ENCODE measurements around the gene DHX57. TPM values are rescaled to one million over a fixed set of nuclear protein-coding genes. Genes with fewer than 3 reads are reported as not detected.

DHX57 gene
- total and polyA plus RNA-seq, 7 donors, result 1.6 to 17.3 (median 11.3) TPM

- no peak for DNase-seq
- no peaks in the 10 kb centered on the region for H3K27me3 ChIP-seq
- H3K9me3 ChIP-seq, result no peaks in the 10 kb centered on the region
- no peaks in the 10 kb centered on the region for H3K36me3 ChIP-seq
- no peak overlapping the region for H3K27ac ChIP-seq
- H3K4me3 ChIP-seq, result no peak overlapping the region
- TF ChIP-seq, protein P1, sequence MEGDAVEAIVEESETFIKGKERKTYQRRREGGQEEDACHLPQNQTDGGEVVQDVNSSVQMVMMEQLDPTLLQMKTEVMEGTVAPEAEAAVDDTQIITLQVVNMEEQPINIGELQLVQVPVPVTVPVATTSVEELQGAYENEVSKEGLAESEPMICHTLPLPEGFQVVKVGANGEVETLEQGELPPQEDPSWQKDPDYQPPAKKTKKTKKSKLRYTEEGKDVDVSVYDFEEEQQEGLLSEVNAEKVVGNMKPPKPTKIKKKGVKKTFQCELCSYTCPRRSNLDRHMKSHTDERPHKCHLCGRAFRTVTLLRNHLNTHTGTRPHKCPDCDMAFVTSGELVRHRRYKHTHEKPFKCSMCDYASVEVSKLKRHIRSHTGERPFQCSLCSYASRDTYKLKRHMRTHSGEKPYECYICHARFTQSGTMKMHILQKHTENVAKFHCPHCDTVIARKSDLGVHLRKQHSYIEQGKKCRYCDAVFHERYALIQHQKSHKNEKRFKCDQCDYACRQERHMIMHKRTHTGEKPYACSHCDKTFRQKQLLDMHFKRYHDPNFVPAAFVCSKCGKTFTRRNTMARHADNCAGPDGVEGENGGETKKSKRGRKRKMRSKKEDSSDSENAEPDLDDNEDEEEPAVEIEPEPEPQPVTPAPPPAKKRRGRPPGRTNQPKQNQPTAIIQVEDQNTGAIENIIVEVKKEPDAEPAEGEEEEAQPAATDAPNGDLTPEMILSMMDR (IDR thresholded peaks at IDR 0.05), result no peak
- TF ChIP-seq EP300 (IDR thresholded peaks at IDR 0.05), result no peak
- TF ChIP-seq POLR2AphosphoS5 (IDR thresholded peaks at IDR 0.05), result no peak
- TF ChIP-seq POLR2A (IDR thresholded peaks at IDR 0.05), result no peak
- WGBS, 2 donors, result 92 to 93% methylated on average over 6 of the region's 6 CpGs
- intact Hi-C loops (cut with DNase I), result no loop called here
- no peaks in the 10 kb centered on the region for H3K4me1 ChIP-seq
Measured at GRCh38 chr2:38788306-38788705, 87.4 kb downstream of the DHX57 start.

GRCh38 chr2:38783586-38783985 lies 92.1 kb downstream of the DHX57 start:
- Histone ChIP-seq H3K36me3 (peaks cover 2 to 19% (median 7%) of the 10 kb centered on the region in 4 donors), H3K4me1 (peaks cover 0 to 8% (median 7%) of the 10 kb centered on the region in 4 donors), H3K27me3 (no peaks in the 10 kb centered on the region), H3K4me3 (no peak overlapping the region), H3K9me3 (no peaks in the 10 kb centered on the region), H3K27ac (no peak overlapping the region)
- intact Hi-C loops (cut with DNase I), result no loop called here
- DNase-seq, result no peak
- TF ChIP-seq POLR2AphosphoS5 (IDR thresholded peaks at IDR 0.05) (no peak), POLR2A (IDR thresholded peaks at IDR 0.05) (no peak), EP300 (IDR thresholded peaks at IDR 0.05) (no peak)
- TF ChIP-seq, protein P1 (IDR thresholded peaks at IDR 0.05), result no peak

DNA sequence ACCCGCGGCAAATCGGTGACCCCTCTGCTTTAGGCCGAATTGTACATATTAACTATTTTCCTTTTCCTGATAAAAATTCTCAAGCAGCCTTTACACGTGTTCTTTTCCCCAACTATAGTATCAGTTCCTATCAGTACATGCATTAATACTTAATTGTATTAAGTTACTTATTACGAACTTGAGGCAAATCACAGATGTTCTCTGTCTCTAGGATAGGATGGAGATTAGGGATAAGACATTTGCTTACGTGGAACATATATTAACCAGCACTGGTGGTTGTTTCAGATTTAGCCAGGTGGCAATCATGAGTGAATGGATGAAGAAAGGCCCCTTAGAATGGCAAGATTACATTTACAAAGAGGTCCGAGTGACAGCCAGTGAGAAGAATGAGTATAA lies 97.0 kb downstream of the DHX57 start:
- peak overlapping the region; percentile 73 to 80 (median 78) for H3K27ac ChIP-seq
- H3K4me3 ChIP-seq, result peak overlapping the region; percentile 57 to 66 (median 60)
- H3K9me3 ChIP-seq, result no peaks in the 10 kb centered on the region
- TF ChIP-seq EP300 (IDR thresholded peaks at IDR 0.05) (no peak), POLR2A (IDR thresholded peaks at IDR 0.05) (no peak), POLR2AphosphoS5 (IDR thresholded peaks at IDR 0.05) (no peak)
- TF ChIP-seq, protein P1 (IDR thresholded peaks at IDR 0.05), result no peak
- no peak for DNase-seq
- H3K36me3 ChIP-seq, result peaks cover 2 to 19% (median 7%) of the 10 kb centered on the region in 4 donors
- H3K4me1 ChIP-seq, result peaks cover 0 to 11% (median 8%) of the 10 kb centered on the region in 4 donors
- 13 to 20% methylated on average over 8 of the region's 8 CpGs for WGBS, 2 donors
- intact Hi-C loops (cut with DNase I), result loop anchor here (2.0 kb wide), 1 partner anchor 28 kb away; the partner anchor contains the start of gene SRSF7
- no peaks in the 10 kb centered on the region for H3K27me3 ChIP-seq

- no peak for TF ChIP-seq POLR2A (IDR thresholded peaks at IDR 0.05)
- TF ChIP-seq, protein P1 (IDR thresholded peaks at IDR 0.05), result no peak
- TF ChIP-seq POLR2AphosphoS5 (IDR thresholded peaks at IDR 0.05), result no peak
- no peak for TF ChIP-seq EP300 (IDR thresholded peaks at IDR 0.05)
- no peak for DNase-seq
- Histone ChIP-seq H3K36me3 (peaks cover 2 to 10% (median 5%) of the 10 kb centered on the region in 4 donors), H3K27ac (no peak overlapping the region), H3K4me1 (peaks cover 0 to 11% (median 8%) of the 10 kb centered on the region in 4 donors), H3K9me3 (no peaks in the 10 kb centered on the region), H3K27me3 (no peaks in the 10 kb centered on the region), H3K4me3 (no peak overlapping the region)
- intact Hi-C loops (cut with DNase I), result no loop called here
- 76 to 84% methylated on average over 13 of the region's 13 CpGs for WGBS, 2 donors
Measured at GRCh38 chr2:38776531-38776930, 99.2 kb downstream of the DHX57 start.

GRCh38 chr2:38775921-38776225 lies 99.9 kb downstream of the DHX57 start:
- no peak overlapping the region for H3K4me3 ChIP-seq
- peaks cover 0 to 4% (median under 1%) of the 10 kb centered on the region in 4 donors for H3K36me3 ChIP-seq
- TF ChIP-seq, protein P1 (IDR thresholded peaks at IDR 0.05), result no peak
- no peak for TF ChIP-seq EP300 (IDR thresholded peaks at IDR 0.05)
- TF ChIP-seq POLR2A (IDR thresholded peaks at IDR 0.05), result no peak
- no peak for TF ChIP-seq POLR2AphosphoS5 (IDR thresholded peaks at IDR 0.05)
- peaks cover 0 to 11% (median 8%) of the 10 kb centered on the region in 4 donors for H3K4me1 ChIP-seq
- H3K27ac ChIP-seq, result no peak overlapping the region
- intact Hi-C loops (cut with DNase I), result no loop called here
- no peak for DNase-seq
- H3K27me3 ChIP-seq, result no peaks in the 10 kb centered on the region
- 68 to 71% methylated on average over 7 of the region's 7 CpGs for WGBS, 2 donors
- no peaks in the 10 kb centered on the region for H3K9me3 ChIP-seq
